ENCODE results near the gene ADARB1. TPM values are rescaled to one million over a fixed set of nuclear protein-coding genes. Genes with fewer than 3 reads are reported as not detected.
A peak's percentile ranks its signal among the peaks of the same experiment; 100 is the strongest.

The ADARB1 gene
- total and polyA plus RNA-seq, 4 experiments from 2014 or later: 4.6 to 50.0 (median 30.9) TPM

GRCh38 chr21:45196620-45197019, 122.2 kb downstream of the ADARB1 start:
- H3K9me3 Mint-ChIP-seq: peaks cover 0 to 1% (median 0%) of the 10 kb centered on the region in 8 donors
- no peak overlapping the region for H3K4me3 ChIP-seq (ENCODE audit: low read length in 2 of 2)
- H3K9me3 ChIP-seq (ENCODE audit: control insufficient read depth in 1 of 2, low read length in 2 of 2): no peaks in the 10 kb centered on the region
- H3K36me3 ChIP-seq (ENCODE audit: insufficient read depth, low read length): peaks cover 9% of the 10 kb centered on the region
- CTCF ChIA-PET (ENCODE audit: partially characterized antibody): no interaction called here
- intact Hi-C loops (cut with micrococcal nuclease): no loop called here
- H3K4me1 ChIP-seq (ENCODE audit: insufficient read depth, low read length): peaks cover 13% of the 10 kb centered on the region
- POLR2A ChIA-PET (ENCODE audit: partially characterized antibody): no interaction called here
- H3K27me3 Mint-ChIP-seq: no peaks in the 10 kb centered on the region
- peaks cover 9 to 19% (median 10%) of the 10 kb centered on the region in 4 donors for H3K4me1 Mint-ChIP-seq
- H3K27ac Mint-ChIP-seq: no peak overlapping the region
- no peak overlapping the region for H3K27ac ChIP-seq (ENCODE audit: low read depth, low read length)
- no peak overlapping the region for H3K4me3 Mint-ChIP-seq
- no peaks in the 10 kb centered on the region for H3K27me3 ChIP-seq (ENCODE audit: insufficient read depth, low read length)
- DNase-seq: no peak
- peaks cover 56 to 60% of the 10 kb centered on the region in 2 donors for H3K36me3 Mint-ChIP-seq

- ChIA-PET CTCF (ENCODE audit: partially characterized antibody) (interaction anchor here (0.6 to 1.2 kb wide), 2 partner anchors 9 to 61 kb away, joined by 3 read pairs; no protein-coding TSS in a partner anchor), POLR2A (ENCODE audit: partially characterized antibody) (no interaction called here)
- no peaks in the 10 kb centered on the region for H3K27me3 ChIP-seq (ENCODE audit: insufficient read depth, low read length)
- H3K9me3 Mint-ChIP-seq: no peaks in the 10 kb centered on the region
- peaks cover 8 to 23% (median 11%) of the 10 kb centered on the region in 4 donors for H3K4me1 Mint-ChIP-seq
- H3K4me1 ChIP-seq (ENCODE audit: insufficient read depth, low read length): peaks cover 13% of the 10 kb centered on the region
- no peak for DNase-seq
- H3K4me3 ChIP-seq (ENCODE audit: low read length in 2 of 2): no peak overlapping the region
- H3K36me3 Mint-ChIP-seq: peaks cover 42 to 54% of the 10 kb centered on the region in 2 donors
- H3K4me3 Mint-ChIP-seq: no peak overlapping the region
- H3K27me3 Mint-ChIP-seq: no peaks in the 10 kb centered on the region
- H3K27ac ChIP-seq (ENCODE audit: low read depth, low read length): no peak overlapping the region
- H3K36me3 ChIP-seq (ENCODE audit: insufficient read depth, low read length): peaks cover 11% of the 10 kb centered on the region
- H3K27ac Mint-ChIP-seq: peak overlapping the region in 2 of 7 donors; percentile 2 to 86
- intact Hi-C loops (cut with micrococcal nuclease): no loop called here
- no peaks in the 10 kb centered on the region for H3K9me3 ChIP-seq (ENCODE audit: control insufficient read depth in 1 of 2, low read length in 2 of 2)
Observed at GRCh38 chr21:45199201-45199600, 124.8 kb downstream of the ADARB1 start.

- H3K9me3 ChIP-seq (ENCODE audit: control insufficient read depth in 1 of 2, low read length in 2 of 2): no peaks in the 10 kb centered on the region
- POLR2A ChIA-PET (ENCODE audit: partially characterized antibody): no interaction called here
- peaks cover 13% of the 10 kb centered on the region for H3K4me1 ChIP-seq (ENCODE audit: insufficient read depth, low read length)
- H3K27me3 ChIP-seq (ENCODE audit: insufficient read depth, low read length): no peaks in the 10 kb centered on the region
- Mint-ChIP-seq H3K9me3 (no peaks in the 10 kb centered on the region), H3K4me1 (peaks cover 8 to 23% (median 11%) of the 10 kb centered on the region in 4 donors), H3K36me3 (peaks cover 44 to 54% of the 10 kb centered on the region in 2 donors), H3K27me3 (no peaks in the 10 kb centered on the region), H3K27ac (peak overlapping the region in 2 of 7 donors; percentile 68 to 82), H3K4me3 (peak overlapping the region in 1 of 8 donors; percentile 65)
- peaks cover 16% of the 10 kb centered on the region for H3K36me3 ChIP-seq (ENCODE audit: insufficient read depth, low read length)
- CTCF ChIA-PET (ENCODE audit: partially characterized antibody): no interaction called here
- H3K27ac ChIP-seq (ENCODE audit: low read depth, low read length): no peak overlapping the region
- DNase-seq: no peak
- H3K4me3 ChIP-seq (ENCODE audit: low read length in 2 of 2): no peak overlapping the region
- intact Hi-C loops (cut with micrococcal nuclease): no loop called here
Observed at GRCh38 chr21:45200031-45200430, 125.7 kb downstream of the ADARB1 start.

- no peaks in the 10 kb centered on the region for H3K27me3 Mint-ChIP-seq
- peak overlapping the region in 1 of 8 donors; percentile 65 for H3K4me3 Mint-ChIP-seq
- no peak overlapping the region for H3K4me3 ChIP-seq (ENCODE audit: low read length in 2 of 2)
- H3K27ac Mint-ChIP-seq: peak overlapping the region in 5 of 7 donors; percentile 24 to 82 (median 47)
- H3K36me3 ChIP-seq (ENCODE audit: insufficient read depth, low read length): peaks cover 16% of the 10 kb centered on the region
- H3K4me1 Mint-ChIP-seq: peaks cover 8 to 23% (median 11%) of the 10 kb centered on the region in 4 donors
- no peaks in the 10 kb centered on the region for H3K27me3 ChIP-seq (ENCODE audit: insufficient read depth, low read length)
- intact Hi-C loops (cut with micrococcal nuclease): no loop called here
- H3K27ac ChIP-seq (ENCODE audit: low read depth, low read length): no peak overlapping the region
- H3K9me3 ChIP-seq (ENCODE audit: control insufficient read depth in 1 of 2, low read length in 2 of 2): no peaks in the 10 kb centered on the region
- H3K4me1 ChIP-seq (ENCODE audit: insufficient read depth, low read length): peaks cover 13% of the 10 kb centered on the region
- ChIA-PET CTCF (ENCODE audit: partially characterized antibody) (no interaction called here), POLR2A (ENCODE audit: partially characterized antibody) (no interaction called here)
- DNase-seq: no peak
- H3K36me3 Mint-ChIP-seq: peaks cover 38 to 52% of the 10 kb centered on the region in 2 donors
- H3K9me3 Mint-ChIP-seq: no peaks in the 10 kb centered on the region
Observed at GRCh38 chr21:45200581-45201296, 126.4 kb downstream of the ADARB1 start.

GRCh38 chr21:45202344-45202743, 128.0 kb downstream of the ADARB1 start:
- no peak overlapping the region for H3K27ac Mint-ChIP-seq
- H3K9me3 Mint-ChIP-seq: no peaks in the 10 kb centered on the region
- H3K36me3 Mint-ChIP-seq: peaks cover 34 to 55% of the 10 kb centered on the region in 2 donors

GRCh38 chr21:45202889-45203288, 128.5 kb downstream of the ADARB1 start:
- Mint-ChIP-seq H3K9me3 (no peaks in the 10 kb centered on the region), H3K36me3 (peaks cover 34 to 54% of the 10 kb centered on the region in 2 donors), H3K4me1 (peaks cover 9 to 28% (median 16%) of the 10 kb centered on the region in 4 donors), H3K27me3 (no peaks in the 10 kb centered on the region), H3K27ac (peak overlapping the region in 1 of 7 donors; percentile 30), H3K4me3 (no peak overlapping the region)
- no peak overlapping the region for H3K4me3 ChIP-seq (ENCODE audit: low read length in 2 of 2)
- H3K4me1 ChIP-seq (ENCODE audit: insufficient read depth, low read length): peaks cover 18% of the 10 kb centered on the region
- H3K9me3 ChIP-seq (ENCODE audit: control insufficient read depth in 1 of 2, low read length in 2 of 2): no peaks in the 10 kb centered on the region
- H3K27ac ChIP-seq (ENCODE audit: low read depth, low read length): no peak overlapping the region
- ChIA-PET POLR2A (ENCODE audit: partially characterized antibody) (no interaction called here), CTCF (ENCODE audit: partially characterized antibody) (no interaction called here)
- intact Hi-C loops (cut with micrococcal nuclease): no loop called here
- DNase-seq: no peak
- H3K36me3 ChIP-seq (ENCODE audit: insufficient read depth, low read length): peaks cover 19% of the 10 kb centered on the region
- no peaks in the 10 kb centered on the region for H3K27me3 ChIP-seq (ENCODE audit: insufficient read depth, low read length)

More at GRCh38 chr21:45202344-45202743, 128.0 kb downstream of the ADARB1 start:
- Histone ChIP-seq H3K4me1 (ENCODE audit: insufficient read depth, low read length) (peaks cover 13% of the 10 kb centered on the region), H3K4me3 (ENCODE audit: low read length in 2 of 2) (no peak overlapping the region), H3K36me3 (ENCODE audit: insufficient read depth, low read length) (peaks cover 16% of the 10 kb centered on the region), H3K27me3 (ENCODE audit: insufficient read depth, low read length) (no peaks in the 10 kb centered on the region), H3K27ac (ENCODE audit: low read depth, low read length) (no peak overlapping the region), H3K9me3 (ENCODE audit: control insufficient read depth in 1 of 2, low read length in 2 of 2) (no peaks in the 10 kb centered on the region)
- CTCF ChIA-PET (ENCODE audit: partially characterized antibody): no interaction called here
- POLR2A ChIA-PET (ENCODE audit: partially characterized antibody): no interaction called here
- intact Hi-C loops (cut with micrococcal nuclease): no loop called here
- Mint-ChIP-seq H3K4me3 (no peak overlapping the region), H3K27me3 (no peaks in the 10 kb centered on the region), H3K4me1 (peaks cover 9 to 27% (median 13%) of the 10 kb centered on the region in 4 donors)
- no peak for DNase-seq

GRCh38 chr21:45203983-45204382, 129.6 kb downstream of the ADARB1 start:
- CTCF ChIA-PET (ENCODE audit: partially characterized antibody): no interaction called here
- Histone ChIP-seq H3K4me3 (ENCODE audit: low read length in 2 of 2) (no peak overlapping the region), H3K36me3 (ENCODE audit: insufficient read depth, low read length) (peaks cover 22% of the 10 kb centered on the region), H3K27ac (ENCODE audit: low read depth, low read length) (no peak overlapping the region), H3K27me3 (ENCODE audit: insufficient read depth, low read length) (no peaks in the 10 kb centered on the region), H3K4me1 (ENCODE audit: insufficient read depth, low read length) (peaks cover 23% of the 10 kb centered on the region), H3K9me3 (ENCODE audit: control insufficient read depth in 1 of 2, low read length in 2 of 2) (no peaks in the 10 kb centered on the region)
- Mint-ChIP-seq H3K4me1 (peaks cover 11 to 37% (median 24%) of the 10 kb centered on the region in 4 donors), H3K27me3 (no peaks in the 10 kb centered on the region), H3K4me3 (no peak overlapping the region), H3K9me3 (no peaks in the 10 kb centered on the region), H3K36me3 (peaks cover 37 to 57% of the 10 kb centered on the region in 2 donors), H3K27ac (peak overlapping the region in 1 of 7 donors; percentile 17)
- DNase-seq: no peak
- POLR2A ChIA-PET (ENCODE audit: partially characterized antibody): no interaction called here
- intact Hi-C loops (cut with micrococcal nuclease): no loop called here
